HepG2 (cell line): ENCODE data around the gene JMY. TPM values are rescaled to one million over a fixed set of nuclear protein-coding genes. Genes with fewer than 3 reads are reported as not detected.

Experiments
- ATAC-seq: fragments of 200-7000 bp; cut with Tn5 transposase; 3 replicates; pipeline ENCODE4 v1.9.1; 2020; ENCODE audit warnings: mild to moderate bottlenecking, moderate library complexity
- BruUV-seq: library from RNA; stranded (reverse); fragments of 400-500 nt; replicated peaks from 2 replicates; lab custom pipeline; 2021; lab: Mats Ljungman, UMichigan
- CTCF ChIA-PET: fragments of 300-600 bp; formaldehyde crosslinking; extraction: SDS; loops from one replicate; lab custom pipeline; 2021; ENCODE audit warnings: low total read pairs, inconsistent platforms, low intra/inter-chr PET ratio; lab: Yijun Ruan, JAX
- POLR2A ChIA-PET: fragments of 350-600 bp; sonication (Branson Sonifier 250); formaldehyde crosslinking; loops from one replicate; lab custom pipeline; 2020; ENCODE audit warnings: antibody characterized with exemption, inconsistent platforms; lab: Yijun Ruan, JAX
- DNase-seq: peaks from one replicate; pipeline ENCODE4 v3.0.0-alpha.2; 2015; ENCODE audit warnings: low spot score
- FAIRE-seq: peaks from 3 replicates; lab custom pipeline; 2011; peaks lifted over from hg19 to GRCh38; lab: Jason Lieb, UNC
- H2AFZ ChIP-seq: one replicate; pipeline ENCODE4 v1.6.1; 2011; ENCODE audit warnings: low read length, inconsistent platforms
- H3K27ac ChIP-seq: fragments of 300-600 bp; 3 replicates; pipeline ENCODE4 v1.8.0; 2011; ENCODE audit warnings: mixed run types, mild to moderate bottlenecking, mixed read lengths, low read length, inconsistent platforms; ENCODE audit not compliant: insufficient read depth; ENCODE audit errors: extremely low read length
- H3K27me3 ChIP-seq, 2 experiments: fragments of 200-600 bp in 1 of 2; 2 replicates in 1 of 2; 3 replicates in 1 of 2; pipeline versions ENCODE4 v1.6.0 to v1.8.0; 2011; ENCODE audit warnings: low read length in 2 of 2, mild to moderate bottlenecking in 2 of 2, moderate library complexity in 2 of 2, inconsistent platforms in 1 of 2; ENCODE audit not compliant: insufficient read depth in 2 of 2, control insufficient read depth in 1 of 2
- H3K36me3 ChIP-seq, 2 experiments: fragments of 200-600 bp in 1 of 2; replicated peaks in 1 of 2; 2 replicates in 1 of 2; 3 replicates in 1 of 2; pipeline versions ENCODE4 v1.5.1 to v1.8.0; 2011; ENCODE audit warnings: low read length in 2 of 2, inconsistent platforms in 1 of 2; ENCODE audit not compliant: insufficient read depth in 2 of 2, control insufficient read depth in 1 of 2
- H3K4me1 ChIP-seq: 2 replicates; pipeline ENCODE4 v1.5.1; 2012; ENCODE audit warnings: low read length, inconsistent platforms; ENCODE audit not compliant: insufficient read depth
- H3K4me2 ChIP-seq: 2 replicates; pipeline ENCODE4 v1.6.0; 2011; ENCODE audit warnings: low read depth, low read length, inconsistent platforms
- H3K4me3 ChIP-seq, 3 experiments: fragments of 200-600 bp in 1 of 3; sonication (generic), shearing (Covaris generic) in 1 of 3; replicated peaks in 1 of 3; 2 replicates each; pipeline ENCODE4 v1.5.1; 2011 to 2016; ENCODE audit warnings: low read length in 3 of 3, inconsistent platforms in 2 of 3, low read depth in 2 of 3, mild to moderate bottlenecking in 2 of 3, control low read depth in 1 of 3, mixed read lengths in 1 of 3; ENCODE audit not compliant: insufficient read depth in 1 of 3
- H3K79me2 ChIP-seq: one replicate; pipeline ENCODE4 v1.6.1; 2011; ENCODE audit warnings: low read length, inconsistent platforms; ENCODE audit not compliant: insufficient read depth
- H3K9ac ChIP-seq: 2 replicates; pipeline ENCODE4 v1.6.0; 2011; ENCODE audit warnings: mild to moderate bottlenecking, low read depth, low read length, inconsistent platforms; ENCODE audit not compliant: insufficient read depth
- H3K9me3 ChIP-seq: 2 replicates; pipeline ENCODE4 v1.5.1; 2012; ENCODE audit warnings: mild to moderate bottlenecking, low read length
- H4K20me1 ChIP-seq: 2 replicates; pipeline ENCODE4 v1.6.0; 2011; ENCODE audit warnings: inconsistent platforms, mild to moderate bottlenecking, low read length, moderate library complexity; ENCODE audit not compliant: insufficient read depth
- BHLHE40 ChIP-seq: IDR thresholded peaks from 2 replicates; pipeline ENCODE4 v1.6.1; 2011; ENCODE audit warnings: low read length, improper control_type of control experiment
- CEBPZ ChIP-seq: IDR thresholded peaks from 2 replicates; pipeline ENCODE4 v1.6.1; 2012; ENCODE audit warnings: low read length, improper control_type of control experiment
- CENPBD1 ChIP-seq: sonication (generic); formaldehyde crosslinking; IDR thresholded peaks from 2 replicates; pipeline ENCODE4 v1.8.0; 2022; ENCODE audit warnings: missing genetic modification reagents, low read depth, mild to moderate bottlenecking, borderline replicate concordance
- CHD2 ChIP-seq: IDR thresholded peaks from 2 replicates; pipeline ENCODE4 v1.6.1; 2011; ENCODE audit warnings: low read depth, low read length, improper control_type of control experiment
- DMAP1 ChIP-seq: IDR thresholded peaks from 2 replicates; pipeline ENCODE4 v1.6.1; 2016
- ELF1 ChIP-seq: sonication (generic); formaldehyde crosslinking; IDR thresholded peaks from 2 replicates; pipeline ENCODE4 v1.4.0; 2020; ENCODE audit warnings: missing genetic modification reagents
- ELF3 ChIP-seq: IDR thresholded peaks from 2 replicates; pipeline ENCODE4 v1.6.1; 2016; ENCODE audit warnings: missing genetic modification reagents, missing compliant biosample characterization
- MATR3 ChIP-seq: sonication (generic); formaldehyde crosslinking; IDR thresholded peaks from 2 replicates; pipeline ENCODE4 v1.4.0; 2020; ENCODE audit warnings: missing genetic modification reagents
- PBX2 ChIP-seq: IDR thresholded peaks from 2 replicates; pipeline ENCODE4 v1.6.1; 2016; ENCODE audit warnings: control low read depth
- REPIN1 ChIP-seq: sonication (generic); formaldehyde crosslinking; IDR thresholded peaks from 2 replicates; pipeline ENCODE4 v1.8.0; 2022; ENCODE audit warnings: missing genetic modification reagents, low read depth, mild to moderate bottlenecking, borderline replicate concordance
- SIN3A ChIP-seq: IDR thresholded peaks from 2 replicates; pipeline ENCODE4 v1.6.1; 2011; ENCODE audit warnings: low read depth, mild to moderate bottlenecking, control low read depth, low read length, borderline replicate concordance
- SMARCE1 ChIP-seq: fragments of 450-650 bp; IDR thresholded peaks from 2 replicates; pipeline ENCODE4 v1.6.1; 2017; ENCODE audit warnings: borderline replicate concordance
- SP5 ChIP-seq: IDR thresholded peaks from 2 replicates; pipeline ENCODE4 v1.6.1; 2016; ENCODE audit warnings: low read depth, borderline replicate concordance
- STAT5B ChIP-seq: sonication (generic); formaldehyde crosslinking; IDR thresholded peaks from 2 replicates; pipeline ENCODE4 v1.4.0; 2020; ENCODE audit warnings: missing genetic modification reagents
- THAP11 ChIP-seq: IDR thresholded peaks from 2 replicates; pipeline ENCODE4 v1.6.1; 2016; ENCODE audit warnings: missing biosample characterization, missing genetic modification reagents
- ZFP1 ChIP-seq: IDR thresholded peaks from 2 replicates; pipeline ENCODE4 v1.6.1; 2016
- ZNF20 ChIP-seq: sonication (generic); formaldehyde crosslinking; IDR thresholded peaks from 2 replicates; pipeline ENCODE4 v1.4.0; 2020; ENCODE audit warnings: mild to moderate bottlenecking, moderate library complexity, missing genetic modification reagents
- ZNF674 ChIP-seq: sonication (generic); formaldehyde crosslinking; IDR thresholded peaks from 2 replicates; pipeline ENCODE4 v1.5.0; 2020; ENCODE audit warnings: low read depth, mild to moderate bottlenecking, missing genetic modification reagents
- ZSCAN9 ChIP-seq: IDR thresholded peaks from 2 replicates; pipeline ENCODE4 v1.6.1; 2016; ENCODE audit warnings: borderline replicate concordance
- WGBS: methylation state at CpG from one replicate; pipeline ENCODE4 v1.1.6; 2017; ENCODE audit warnings: low lambda C conversion rate; 5-methylcytosine and 5-hydroxymethylcytosine counted together
- in situ Hi-C: cut with HindIII; loops from 2 replicates; pipeline ENCODE4 v1.10.0; 2017; ENCODE audit warnings: low pct_unique_long_range_greater_than_20kb; ENCODE audit not compliant: extremely low pct_ligation_motif_present
- intact Hi-C: fragments of 100-400 bp; cut with micrococcal nuclease; formaldehyde crosslinking; loops from one replicate; pipeline ENCODE4 v1.10.0; 2022; ENCODE audit not compliant: unreplicated experiment
- polyA plus RNA-seq, 8 experiments: library from polyadenylated mRNA; depleted of rRNA in 3 of 8; stranded (reverse) in 7 of 8; unstranded in 1 of 8; fragments of >200 nt; fragmentation: Illumina TruSeq in 4 of 8; extraction: Trizol in 4 of 8; gene quantifications; 2 replicates each; pipeline versions ENCODE4 v1.2.1 to v1.2.3, GENCODE V29; 2011 to 2016; ENCODE audit warnings: low read depth in 4 of 8, missing spikeins in 1 of 8, mixed read lengths in 1 of 8; ENCODE audit not compliant: insufficient read depth in 1 of 8
- total RNA-seq, 5 experiments: library from RNA; depleted of rRNA; stranded (reverse); fragments of >200 nt; fragmentation: Illumina TruSeq; extraction: Trizol; gene quantifications; 2 replicates each; pipeline ENCODE4 v1.2.3, GENCODE V29; 2016; ENCODE audit warnings: low read depth in 1 of 5

JMY gene
- total and polyA plus RNA-seq, 2 of the 13 experiments (the other 11 are each of a cell fraction or from before 2014, with no cell fraction given) = 4.0 to 4.2 TPM

DNA sequence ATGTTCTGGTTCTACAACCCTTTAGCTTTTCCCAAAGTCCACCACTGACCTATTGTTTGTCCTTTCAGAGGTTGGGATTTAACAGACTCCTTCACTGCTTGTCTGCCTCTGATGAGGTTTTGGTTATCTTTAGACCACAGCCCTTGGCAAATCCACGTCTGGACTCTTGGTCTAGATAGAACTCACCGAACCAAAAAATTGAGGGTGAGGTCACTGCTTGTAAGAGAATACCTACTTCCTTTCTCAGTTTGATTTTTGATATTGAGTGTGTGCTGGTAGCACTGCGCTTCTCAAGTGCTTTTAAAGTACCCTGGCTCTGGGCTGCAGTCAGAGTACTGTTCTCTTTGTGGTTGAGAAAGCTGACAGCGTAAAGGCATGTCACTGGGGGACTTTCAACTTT lies 61.7 kb downstream of the JMY start:
- H3K27ac ChIP-seq = no peak overlapping the region
- POLR2A ChIA-PET = no interaction called here
- H2AFZ ChIP-seq = no peak overlapping the region

DNA sequence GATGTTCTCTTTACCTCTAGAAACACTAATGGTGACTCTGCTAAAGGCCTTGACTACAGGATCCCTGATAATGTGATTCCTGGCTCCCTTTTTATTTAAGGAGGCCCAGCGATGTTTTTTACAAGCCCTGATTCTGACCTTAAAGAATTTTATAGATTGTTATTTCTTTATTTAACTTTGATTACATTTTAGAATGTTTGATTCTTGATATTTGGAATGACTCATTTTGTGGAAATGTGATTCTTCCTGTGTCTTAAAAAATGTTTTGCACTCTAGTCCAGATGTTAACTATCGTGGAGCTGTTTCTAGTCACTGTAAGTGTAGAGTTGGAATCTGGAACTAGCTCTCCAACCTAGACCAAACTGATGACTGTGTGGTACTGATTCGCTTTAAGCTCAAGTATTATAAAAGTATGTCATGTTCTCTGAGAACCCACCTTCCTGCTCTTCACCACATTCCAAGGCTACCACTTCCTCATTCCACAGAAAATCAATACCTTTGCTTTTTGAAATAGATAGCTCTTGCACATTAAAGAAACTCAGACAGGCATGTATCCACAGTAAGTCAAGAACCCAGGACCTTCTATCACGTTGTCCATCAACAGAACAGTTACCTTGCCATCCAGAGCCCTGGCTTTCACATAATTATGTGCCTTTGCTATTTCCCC lies 65.2 kb downstream of the JMY start:
- H3K27ac ChIP-seq = no peak overlapping the region
- intact Hi-C loops = no loop called here
- BruUV-seq = no TSS peak
- no peak for FAIRE-seq
- no peak overlapping the region for H2AFZ ChIP-seq
- ATAC-seq = 0 out of 3 replicates have a peak, but pooled peaks have one; percentile 28
- H3K4me3 ChIP-seq = no peak overlapping the region
- no peaks in the 10 kb centered on the region; a peak in 1 of 5 replicates for H3K27me3 ChIP-seq
- ChIA-PET POLR2A (no interaction called here), CTCF (no interaction called here)
- H3K36me3 ChIP-seq = peaks cover 10 to 34% of the 10 kb centered on the region in 2 experiments
- in situ Hi-C loops = no loop called here
- no peaks in the 10 kb centered on the region for H3K79me2 ChIP-seq
- no peaks in the 10 kb centered on the region for H4K20me1 ChIP-seq
- H3K4me2 ChIP-seq = no peak overlapping the region
- H3K9ac ChIP-seq = no peak overlapping the region
- 97% methylated on average over 4 of the region's 4 CpGs for WGBS
- no peaks in the 10 kb centered on the region for H3K4me1 ChIP-seq
- H3K9me3 ChIP-seq = no peaks in the 10 kb centered on the region
- peak; percentile 13 for DNase-seq
- TF ChIP-seq BHLHE40 (no peak), CENPBD1 (no peak), ELF3 (CRISPR knock-in tag) (peak; percentile 70), SIN3A (no peak), THAP11 (no peak), CEBPZ (no peak), ELF1 (CRISPR knock-in tag) (peak; percentile 73; the same call in 1 of the 2 replicates), CHD2 (no peak)

More for the DNA sequence above, 61.7 kb downstream of the JMY start:
- no peaks in the 10 kb centered on the region for H3K9me3 ChIP-seq
- intact Hi-C loops = no loop called here
- no peaks in the 10 kb centered on the region for H4K20me1 ChIP-seq
- in situ Hi-C loops = no loop called here
- CTCF ChIA-PET = no interaction called here
- no peaks in the 10 kb centered on the region for H3K4me1 ChIP-seq
- H3K36me3 ChIP-seq = peaks cover 7 to 31% of the 10 kb centered on the region in 2 experiments
- no peak for ATAC-seq
- no peaks in the 10 kb centered on the region for H3K79me2 ChIP-seq
- no peak overlapping the region for H3K9ac ChIP-seq
- DNase-seq = no peak
- no peak for FAIRE-seq
- WGBS = 94% methylated on average over 4 of the region's 4 CpGs
- H3K4me3 ChIP-seq = no peak overlapping the region
- TF ChIP-seq ZSCAN9 (CRISPR knock-in tag) = no peak
- no peak for TF ChIP-seq REPIN1
- TF ChIP-seq STAT5B (CRISPR knock-in tag) = no peak
- TF ChIP-seq ZNF20 (CRISPR knock-in tag) = no peak
- TF ChIP-seq SP5 (CRISPR knock-in tag) = no peak
- TF ChIP-seq PBX2 (CRISPR knock-in tag) = no peak
- TF ChIP-seq ZFP1 = no peak
- TF ChIP-seq ZNF674 (CRISPR knock-in tag) = no peak
- TF ChIP-seq MATR3 = no peak
- TF ChIP-seq DMAP1 (CRISPR knock-in tag) = no peak
- TF ChIP-seq SMARCE1 = no peak
- TF ChIP-seq, all 625 proteins: peak for 0
- H3K4me2 ChIP-seq = no peak overlapping the region
- H3K27me3 ChIP-seq = no peaks in the 10 kb centered on the region; a peak in 1 of 5 replicates
- BruUV-seq = no TSS peak
